ENCODE results near the gene TOMM34. TPM values are rescaled to one million over a fixed set of nuclear protein-coding genes. Genes with fewer than 3 reads are reported as not detected.

TOMM34 gene
- polyA plus RNA-seq, 2 of the 4 experiments (the other 2 are of a cell fraction): 23.4 to 30.8 TPM

GRCh38 chr20:44988631-44989171 is 28.5 kb upstream of the TOMM34 start:
- no peak overlapping the region for H3K4me3 ChIP-seq
- no peaks in the 10 kb centered on the region for H3K9me3 ChIP-seq
- no peak overlapping the region for H3K4me2 ChIP-seq
- no peak for ATAC-seq
- ChIA-PET POLR2A (no interaction called here), CTCF (no interaction called here)
- WGBS (ENCODE audit: missing lambda C conversion rate): 97% methylated on average over 1 of the region's 1 CpG
- no peak for TF ChIP-seq NR3C1 (IDR thresholded peaks at IDR 0.05)
- no peak for TF ChIP-seq EHF (CRISPR knock-in tag; IDR thresholded peaks at IDR 0.05)
- TF ChIP-seq ZFP36 (IDR thresholded peaks at IDR 0.05; ENCODE audit: borderline replicate concordance, partially characterized antibody): no peak
- TF ChIP-seq HMGXB4 (CRISPR knock-in tag; IDR thresholded peaks at IDR 0.05; ENCODE audit: borderline replicate concordance): no peak
- TF ChIP-seq KDM1A (IDR thresholded peaks at IDR 0.05; ENCODE audit: low read depth): no peak
- TF ChIP-seq ZSCAN20 (CRISPR knock-in tag; IDR thresholded peaks at IDR 0.05): no peak
- no peak for TF ChIP-seq HOXB5 (CRISPR knock-in tag; IDR thresholded peaks at IDR 0.05)
- no peak for TF ChIP-seq FOSL2 (IDR thresholded peaks at IDR 0.05)
- no peak for TF ChIP-seq FOSL2 (CRISPR knock-in tag; IDR thresholded peaks at IDR 0.05)
- TF ChIP-seq RNF2 (IDR thresholded peaks at IDR 0.05; ENCODE audit: borderline replicate concordance, low read depth): no peak
- TF ChIP-seq HOXB13 (CRISPR knock-in tag; IDR thresholded peaks at IDR 0.05; ENCODE audit: low read depth): no peak
- no peak for TF ChIP-seq BCL3 (IDR thresholded peaks at IDR 0.05)
- no peak for TF ChIP-seq GATA3 (IDR thresholded peaks at IDR 0.05; ENCODE audit: borderline replicate concordance)
- FAIRE-seq: no peak
- no peak overlapping the region for H3K27ac ChIP-seq
- no peak for DNase-seq (ENCODE audit: low read depth in 1 of 2, low spot score in 1 of 2)
- peaks cover 6% of the 10 kb centered on the region; the same call in 2 of the 3 replicates for H3K4me1 ChIP-seq

GRCh38 chr20:44983093-44983674 is 23.0 kb upstream of the TOMM34 start:
- no peaks in the 10 kb centered on the region for H3K4me1 ChIP-seq
- no peaks in the 10 kb centered on the region for H3K9me3 ChIP-seq
- H3K27ac ChIP-seq: no peak overlapping the region
- ATAC-seq (no peak), DNase-seq (ENCODE audit: low read depth in 1 of 2, low spot score in 1 of 2) (no peak), FAIRE-seq (no peak)
- whole genome bisulfite sequencing (ENCODE audit: missing lambda C conversion rate): 96% methylated on average over 7 of the region's 7 CpGs
- no peak overlapping the region for H3K4me2 ChIP-seq
- no peak overlapping the region for H3K4me3 ChIP-seq
- CTCF ChIA-PET: interaction anchor here (0.7 kb wide), 1 partner anchor 16 kb away, joined by 3 read pairs; no protein-coding TSS in a partner anchor
- POLR2A ChIA-PET: no interaction called here
- TF ChIP-seq CEBPB (IDR thresholded peaks at IDR 0.05) (peak in 1 of 2 experiments; percentile 31; a peak in 1 of 4 replicates), CBX8 (IDR thresholded peaks at IDR 0.05) (no peak)

- ChIA-PET CTCF (interaction anchor here (1.0 to 4.7 kb wide), 2 partner anchors 16 to 62 kb away, joined by 3 to 25 read pairs; partner anchors contain the start of gene STK4), POLR2A (interaction anchor here (0.5 kb wide), 1 partner anchor 15 kb away, joined by 3 read pairs; no protein-coding TSS in a partner anchor)
- 84% methylated on average over 8 of the region's 8 CpGs for WGBS (ENCODE audit: missing lambda C conversion rate)
- TF ChIP-seq MYC (IDR thresholded peaks at IDR 0.05; ENCODE audit: borderline replicate concordance, low read length): no peak
- no peak for TF ChIP-seq MAZ (IDR thresholded peaks at IDR 0.05; ENCODE audit: borderline replicate concordance, low read depth, low read length)
- no peak for TF ChIP-seq HOXA7 (CRISPR knock-in tag; IDR thresholded peaks at IDR 0.05)
- no peak for TF ChIP-seq HEYL (CRISPR knock-in tag; IDR thresholded peaks at IDR 0.05)
- no peak for TF ChIP-seq RAD21 (conservative IDR thresholded peaks at IDR 0.05 in 1 of 2, IDR thresholded peaks at IDR 0.05 in 1 of 2)
- TF ChIP-seq RCOR1 (IDR thresholded peaks at IDR 0.05; ENCODE audit: low read depth, low read length): no peak
- no peak for TF ChIP-seq ZNF302 (CRISPR knock-in tag; IDR thresholded peaks at IDR 0.05)
- no peak for TF ChIP-seq MAFK (IDR thresholded peaks at IDR 0.05; ENCODE audit: partially characterized antibody)
- no peak for TF ChIP-seq SREBF2 (IDR thresholded peaks at IDR 0.05)
- no peak for TF ChIP-seq CHD2 (IDR thresholded peaks at IDR 0.05; ENCODE audit: low read length, partially characterized antibody)
- TF ChIP-seq SMC3 (IDR thresholded peaks at IDR 0.05): no peak
- TF ChIP-seq ZFP36 (IDR thresholded peaks at IDR 0.05; ENCODE audit: borderline replicate concordance, partially characterized antibody): no peak
- TF ChIP-seq CHD4 (IDR thresholded peaks at IDR 0.05; ENCODE audit: borderline replicate concordance): no peak
- TF ChIP-seq POLR2AphosphoS2 (conservative IDR thresholded peaks at IDR 0.05; ENCODE audit: low read length): no peak
- no peaks in the 10 kb centered on the region for H3K4me1 ChIP-seq
- H3K4me3 ChIP-seq: no peak overlapping the region
- no peaks in the 10 kb centered on the region for H3K9me3 ChIP-seq
- FAIRE-seq: no peak
- no peak overlapping the region for H3K27ac ChIP-seq
- no peak for DNase-seq (ENCODE audit: low read depth in 1 of 2, low spot score in 1 of 2)
- ATAC-seq: no peak
- no peak overlapping the region for H3K4me2 ChIP-seq
Observed at GRCh38 chr20:44981736-44982406, 21.7 kb upstream of the TOMM34 start.

Data from A549 (cell line).